ENCODE data around the gene EIF2A.
"Not testable (repeated sequence)": the region's sequence is repeated elsewhere in the genome, so short reads cannot be mapped to it uniquely, and the experiment has no call there.

The EIF2A gene

DNA sequence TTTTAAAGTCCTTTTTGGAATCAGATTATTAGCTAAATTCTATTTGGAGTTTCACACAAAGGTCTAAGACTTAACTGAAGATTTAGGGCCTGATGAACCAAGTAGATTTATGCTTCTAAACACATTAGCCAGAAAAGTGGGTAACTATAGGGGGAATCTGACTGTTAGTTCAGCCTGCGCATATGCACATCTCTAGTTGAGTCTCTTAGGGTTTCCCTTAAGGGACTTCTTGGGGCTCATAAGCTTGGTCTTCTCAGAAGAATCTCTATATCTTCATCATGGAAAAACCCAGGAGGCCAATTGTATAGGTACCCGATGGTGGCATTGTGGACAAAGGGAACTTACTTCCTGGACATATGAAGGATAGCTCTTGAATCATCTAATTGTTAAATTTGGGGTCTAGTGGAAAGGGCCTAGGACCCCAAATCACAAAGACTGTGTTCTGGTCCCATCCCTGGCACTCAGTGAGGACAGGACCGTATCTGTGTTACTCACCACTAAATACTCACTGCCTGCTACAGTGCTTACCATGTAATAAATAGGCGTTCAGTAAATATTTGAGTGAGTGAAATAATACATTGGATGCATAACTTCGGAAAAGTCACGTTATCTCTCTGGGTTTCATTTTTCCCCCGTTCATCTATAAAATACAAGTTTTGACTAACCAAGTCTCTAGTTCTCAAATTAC is 73.6 kb downstream of the EIF2A start:
- DNase-seq (ENCODE audit: low read depth, low spot score): no peak
- ChIA-PET POLR2A (no interaction called here), CTCF (no interaction called here)
- TF ChIP-seq, protein P1, sequence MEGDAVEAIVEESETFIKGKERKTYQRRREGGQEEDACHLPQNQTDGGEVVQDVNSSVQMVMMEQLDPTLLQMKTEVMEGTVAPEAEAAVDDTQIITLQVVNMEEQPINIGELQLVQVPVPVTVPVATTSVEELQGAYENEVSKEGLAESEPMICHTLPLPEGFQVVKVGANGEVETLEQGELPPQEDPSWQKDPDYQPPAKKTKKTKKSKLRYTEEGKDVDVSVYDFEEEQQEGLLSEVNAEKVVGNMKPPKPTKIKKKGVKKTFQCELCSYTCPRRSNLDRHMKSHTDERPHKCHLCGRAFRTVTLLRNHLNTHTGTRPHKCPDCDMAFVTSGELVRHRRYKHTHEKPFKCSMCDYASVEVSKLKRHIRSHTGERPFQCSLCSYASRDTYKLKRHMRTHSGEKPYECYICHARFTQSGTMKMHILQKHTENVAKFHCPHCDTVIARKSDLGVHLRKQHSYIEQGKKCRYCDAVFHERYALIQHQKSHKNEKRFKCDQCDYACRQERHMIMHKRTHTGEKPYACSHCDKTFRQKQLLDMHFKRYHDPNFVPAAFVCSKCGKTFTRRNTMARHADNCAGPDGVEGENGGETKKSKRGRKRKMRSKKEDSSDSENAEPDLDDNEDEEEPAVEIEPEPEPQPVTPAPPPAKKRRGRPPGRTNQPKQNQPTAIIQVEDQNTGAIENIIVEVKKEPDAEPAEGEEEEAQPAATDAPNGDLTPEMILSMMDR (IDR thresholded peaks at IDR 0.05; ENCODE audit: insufficient read depth, low read length, missing control alignments): no peak
- H3K4me3 ChIP-seq (ENCODE audit: low read depth, low read length): no peak overlapping the region

DNA sequence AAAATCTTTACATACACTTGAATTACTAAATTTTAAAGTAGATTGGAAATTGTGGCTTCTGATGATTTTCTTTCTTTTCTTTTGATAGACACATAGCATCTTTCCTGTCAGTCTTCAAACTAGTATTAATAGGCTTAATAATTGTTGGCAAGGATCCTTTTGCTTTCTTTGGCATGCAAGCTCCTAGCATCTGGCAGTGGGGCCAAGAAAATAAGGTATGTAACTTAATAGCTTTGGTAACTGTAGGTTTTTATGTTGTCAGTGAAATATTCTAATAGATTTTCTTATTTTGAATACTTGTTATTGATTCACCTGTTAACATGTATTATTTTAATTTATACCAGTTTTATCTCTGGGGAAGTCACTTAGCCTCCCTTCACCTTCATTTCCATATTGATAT is 76.4 kb downstream of the EIF2A start:
- CTCF ChIA-PET: not testable (repeated sequence)

DNA sequence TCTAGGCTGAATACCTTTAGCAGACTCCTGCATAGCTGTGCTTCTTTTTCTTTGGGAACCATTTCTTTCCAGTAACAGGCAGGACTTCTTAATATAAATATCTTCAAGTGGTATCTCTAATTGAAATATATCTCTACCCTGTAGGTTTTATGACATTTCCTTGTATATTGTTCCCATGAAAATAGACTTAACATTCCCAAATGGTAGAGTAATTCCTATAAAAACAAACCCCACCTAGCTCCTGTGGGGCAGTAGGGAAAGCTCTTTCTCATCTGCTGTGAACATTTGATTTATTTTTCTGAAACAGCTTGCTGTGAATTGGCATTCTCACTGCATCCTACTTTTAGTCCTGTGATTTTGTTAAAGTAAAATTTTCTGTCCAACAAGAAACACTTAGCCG is 77.4 kb downstream of the EIF2A start:
- TF ChIP-seq, protein P1 (IDR thresholded peaks at IDR 0.05; ENCODE audit: insufficient read depth, low read length, missing control alignments): no peak
- CTCF ChIA-PET: no interaction called here
- POLR2A ChIA-PET: no interaction called here
- no peak overlapping the region for H3K4me3 ChIP-seq (ENCODE audit: low read depth, low read length)
- DNase-seq (ENCODE audit: low read depth, low spot score): no peak

More for the DNA sequence above, 76.4 kb downstream of the EIF2A start:
- POLR2A ChIA-PET; DNase-seq (ENCODE audit: low read depth, low spot score); H3K4me3 ChIP-seq (ENCODE audit: low read depth, low read length): not testable (repeated sequence)

DNA sequence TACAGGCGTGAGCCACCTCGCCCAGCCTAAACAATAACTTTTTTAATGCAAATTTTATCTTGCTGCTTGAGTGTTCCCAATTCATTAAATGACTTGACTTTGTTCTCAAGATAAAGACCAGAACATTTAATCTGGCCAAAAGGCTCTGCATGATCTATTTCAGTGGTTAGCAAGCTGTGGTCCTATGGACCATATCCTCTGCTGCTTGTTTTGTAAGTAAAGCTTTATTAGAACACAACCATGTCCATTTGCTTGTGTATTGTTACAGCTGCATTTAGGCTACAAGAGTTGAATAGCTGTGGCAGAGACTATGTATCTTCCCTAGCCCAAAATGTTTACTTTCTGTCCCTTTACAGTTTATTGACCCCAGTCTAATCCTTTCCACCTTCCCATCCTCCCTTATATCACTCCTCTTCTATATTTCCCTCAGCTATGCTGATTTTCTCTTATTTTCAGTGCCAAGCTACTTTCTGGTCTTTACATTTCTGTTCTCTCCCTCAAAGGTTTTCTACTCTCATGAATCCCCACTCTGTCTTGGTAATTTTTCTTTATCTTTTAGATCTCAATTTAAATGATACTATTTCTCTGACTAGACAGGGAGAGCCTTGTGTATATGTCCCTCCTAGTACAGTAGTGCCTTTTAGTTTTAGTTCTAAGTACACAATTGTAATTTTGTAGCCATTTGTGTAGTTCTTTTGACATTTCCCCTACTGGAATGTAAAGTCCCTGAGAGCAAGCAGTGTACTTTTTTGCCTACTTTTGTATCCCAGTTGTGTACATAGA is 79.8 kb downstream of the EIF2A start:
- POLR2A ChIA-PET: no interaction called here
- TF ChIP-seq, protein P1 (IDR thresholded peaks at IDR 0.05; ENCODE audit: insufficient read depth, low read length, missing control alignments): no peak
- H3K4me3 ChIP-seq (ENCODE audit: low read depth, low read length): no peak overlapping the region
- DNase-seq (ENCODE audit: low read depth, low spot score): no peak
- CTCF ChIA-PET: no interaction called here

DNA sequence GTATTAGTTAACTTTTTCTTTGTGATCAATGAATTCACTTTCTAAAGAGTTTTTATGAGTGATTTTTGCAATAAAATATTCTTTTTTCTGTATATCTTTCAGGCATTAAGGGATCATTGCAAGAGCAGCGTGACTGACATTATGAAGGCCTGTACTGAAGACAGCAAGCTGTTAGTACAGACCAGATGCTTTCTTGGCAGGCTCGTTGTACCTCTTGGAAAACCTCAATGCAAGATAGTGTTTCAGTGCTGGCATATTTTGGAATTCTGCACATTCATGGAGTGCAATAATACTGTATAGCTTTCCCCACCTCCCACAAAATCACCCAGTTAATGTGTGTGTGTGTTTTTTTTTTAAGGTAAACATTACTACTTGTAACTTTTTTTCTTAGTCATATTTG is 81.0 kb downstream of the EIF2A start:
- H3K4me3 ChIP-seq (ENCODE audit: low read depth, low read length): no peak overlapping the region
- TF ChIP-seq, protein P1 (IDR thresholded peaks at IDR 0.05; ENCODE audit: insufficient read depth, low read length, missing control alignments): no peak
- no peak for DNase-seq (ENCODE audit: low read depth, low spot score)
- CTCF ChIA-PET: no interaction called here
- POLR2A ChIA-PET: no interaction called here

DNA sequence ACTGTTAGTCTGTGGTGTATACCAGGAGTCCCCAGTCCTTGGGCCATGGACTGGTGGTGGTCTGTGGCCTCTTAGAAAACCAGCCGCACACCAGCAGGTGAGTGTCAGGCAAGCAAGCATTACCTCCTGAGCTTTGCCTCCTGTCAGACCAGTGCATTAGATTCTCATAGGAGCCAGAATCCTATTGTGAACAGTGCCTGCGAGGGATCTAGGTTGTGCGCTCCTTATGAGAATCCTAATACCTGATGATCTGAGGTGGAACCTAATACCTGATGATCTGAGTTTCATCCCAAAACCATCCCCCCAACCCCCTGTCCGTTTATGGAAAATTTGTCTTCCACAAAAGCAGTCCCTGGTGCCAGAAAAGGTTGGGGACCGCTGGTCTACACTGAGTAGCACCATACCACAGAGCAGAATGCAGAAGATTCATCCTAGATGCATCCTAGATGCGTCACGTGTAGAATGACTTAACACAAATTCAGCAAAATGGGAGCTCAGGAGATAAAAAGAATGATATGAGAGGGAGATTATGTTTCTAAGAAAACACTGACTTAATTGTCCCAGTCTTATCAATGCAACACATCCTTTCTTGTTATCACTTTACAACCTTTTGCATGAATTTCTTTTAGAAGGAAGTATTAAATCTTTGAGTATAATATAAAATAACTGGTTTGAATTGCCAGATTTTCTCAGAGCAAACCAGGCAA is 85.1 kb downstream of the EIF2A start:
- TF ChIP-seq, protein P1 (IDR thresholded peaks at IDR 0.05; ENCODE audit: insufficient read depth, low read length, missing control alignments): no peak
- H3K4me3 ChIP-seq (ENCODE audit: low read depth, low read length): no peak overlapping the region
- no peak for DNase-seq (ENCODE audit: low read depth, low spot score)
- POLR2A ChIA-PET: no interaction called here
- CTCF ChIA-PET: interaction anchor here (1.9 kb wide), 1 partner anchor 90 kb away, joined by 5 read pairs; no protein-coding TSS in a partner anchor
